ENCODE results near the gene CCDC185.
"Not testable (repeated sequence)": the region's sequence is repeated elsewhere in the genome, so short reads cannot be mapped to it uniquely, and the experiment has no call there.

The CCDC185 gene

DNA sequence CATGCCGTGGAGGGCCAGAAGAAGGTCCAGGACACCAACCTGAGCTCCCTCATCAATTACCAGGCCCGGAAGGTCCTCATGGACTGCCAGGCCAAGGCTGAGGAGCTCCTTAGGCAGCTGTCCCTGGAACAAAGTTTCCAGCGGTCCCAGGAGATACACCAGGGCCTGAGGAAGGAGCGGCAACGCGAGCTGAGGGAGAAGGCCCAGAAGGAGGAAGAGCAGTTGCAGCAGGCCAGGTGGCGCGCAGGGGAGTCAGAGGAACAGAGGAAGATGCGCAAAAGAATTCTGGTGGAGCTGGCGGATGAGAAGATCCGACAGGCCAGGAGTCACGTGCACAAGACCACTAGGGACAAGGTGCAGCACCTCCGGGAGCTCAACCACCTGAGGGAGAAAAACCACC, 1.5 kb downstream of the CCDC185 start:
- DNase-seq (ENCODE audit: low spot score) = no peak

DNA sequence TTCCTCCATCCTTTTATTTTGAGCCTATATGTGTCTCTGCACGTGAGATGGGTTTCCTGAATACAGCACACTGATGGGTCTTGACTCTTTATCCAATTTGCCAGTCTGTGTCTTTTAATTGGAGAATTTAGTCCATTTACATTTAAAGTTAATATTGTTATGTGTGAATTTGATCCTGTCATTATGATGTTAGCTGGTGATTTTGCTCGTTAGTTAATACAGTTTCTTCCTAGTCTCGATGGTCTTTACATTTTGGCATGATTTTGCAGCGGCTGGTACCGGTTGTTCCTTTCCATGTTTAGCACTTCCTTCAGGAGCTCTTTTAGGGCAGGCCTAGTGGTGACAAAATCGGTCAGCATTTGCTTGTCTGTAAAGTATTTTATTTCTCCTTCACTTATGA, 6.2 kb downstream of the CCDC185 start:
- not testable (repeated sequence) for DNase-seq (ENCODE audit: low spot score)

DNA sequence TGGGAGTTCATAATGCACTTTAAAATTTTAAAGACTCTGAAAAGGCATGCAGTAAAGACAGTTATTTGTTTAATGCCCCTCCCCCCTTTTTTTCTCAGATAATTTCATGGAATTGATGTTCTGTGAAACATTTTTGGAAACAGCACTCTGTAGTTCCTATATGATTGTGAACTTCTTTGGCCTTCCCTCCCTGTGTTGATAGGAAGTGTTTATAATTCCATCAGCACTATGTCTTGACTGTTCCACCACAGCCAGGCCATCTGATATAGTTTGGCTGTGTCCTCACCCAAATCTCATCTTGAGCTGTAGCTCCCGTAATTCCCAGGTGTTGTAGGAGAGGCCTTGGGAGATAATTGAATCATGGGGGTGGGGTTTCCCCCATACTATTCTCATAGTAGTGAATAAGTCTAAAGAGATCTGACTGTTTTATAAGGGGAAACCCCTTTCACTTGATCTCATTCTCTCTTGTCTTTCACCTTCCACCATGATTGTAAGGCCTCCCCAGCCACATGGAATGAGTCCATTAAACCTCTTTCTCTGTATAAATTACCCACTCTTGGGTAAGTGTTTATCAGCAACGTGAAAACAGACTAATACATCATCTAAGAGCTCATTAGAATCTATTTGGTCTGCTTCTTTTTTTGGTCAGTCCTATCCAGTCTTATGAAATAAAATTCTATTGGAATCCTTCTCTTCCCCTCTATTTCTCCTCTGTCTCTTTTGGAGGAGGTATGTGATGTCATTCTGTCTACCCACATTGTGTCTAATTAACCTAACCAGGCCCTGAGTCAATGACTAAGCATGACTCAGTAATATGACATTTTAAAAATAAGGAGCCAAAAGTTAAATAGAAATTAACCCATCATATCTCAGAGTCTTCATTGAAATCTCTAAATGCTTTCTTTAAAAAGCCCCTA, 8.9 kb downstream of the CCDC185 start:
- DNase-seq (ENCODE audit: low spot score) = peak; percentile 46

DNA sequence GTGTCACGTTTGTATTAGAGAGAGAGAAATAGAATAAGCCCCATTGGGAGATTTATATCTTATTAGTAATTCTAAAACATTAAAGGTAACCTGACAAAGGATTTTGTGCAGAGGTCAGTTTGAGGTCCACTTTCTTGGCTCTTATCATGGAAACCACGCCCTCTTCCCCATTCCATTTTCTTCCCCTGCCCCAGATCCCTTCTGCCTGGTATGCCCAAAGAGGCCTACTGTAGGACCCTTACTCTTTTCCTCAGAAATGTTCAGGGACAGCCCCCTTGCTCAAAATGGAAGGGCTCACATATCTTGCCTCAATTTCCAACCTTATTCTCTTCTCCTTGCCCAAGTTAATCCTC, 9.6 kb downstream of the CCDC185 start:
- no peak for DNase-seq (ENCODE audit: low spot score)

DNA sequence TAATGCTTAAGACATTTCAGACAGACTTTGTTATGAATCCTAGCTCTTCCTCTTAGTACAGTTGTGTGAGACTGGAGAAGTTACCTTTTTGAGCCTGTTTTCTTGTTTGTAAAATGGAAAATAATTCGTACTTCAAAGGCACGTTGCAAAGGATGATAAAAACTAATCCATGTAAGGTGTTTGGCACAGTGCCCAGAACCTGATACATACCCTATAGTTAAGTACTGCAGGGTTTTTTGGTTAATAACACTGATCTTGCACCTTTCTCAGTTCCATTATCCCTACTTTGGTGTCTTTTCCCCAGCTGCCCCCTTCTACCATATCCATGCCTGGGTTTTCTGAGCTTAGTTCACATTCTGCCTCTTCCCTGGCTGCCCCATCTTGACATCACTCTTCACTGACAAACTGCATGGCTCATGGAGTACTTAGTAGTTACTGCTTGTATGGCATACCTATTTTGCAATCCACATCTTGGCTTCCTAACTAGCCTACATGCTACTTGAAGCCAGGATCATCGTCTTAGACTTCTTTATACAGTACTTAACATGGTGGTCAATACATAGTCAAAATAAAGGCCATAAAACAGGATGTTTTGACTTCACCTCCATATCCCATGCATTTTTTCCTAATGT, 10.1 kb downstream of the CCDC185 start:
- DNase-seq (ENCODE audit: low spot score) = no peak

DNA sequence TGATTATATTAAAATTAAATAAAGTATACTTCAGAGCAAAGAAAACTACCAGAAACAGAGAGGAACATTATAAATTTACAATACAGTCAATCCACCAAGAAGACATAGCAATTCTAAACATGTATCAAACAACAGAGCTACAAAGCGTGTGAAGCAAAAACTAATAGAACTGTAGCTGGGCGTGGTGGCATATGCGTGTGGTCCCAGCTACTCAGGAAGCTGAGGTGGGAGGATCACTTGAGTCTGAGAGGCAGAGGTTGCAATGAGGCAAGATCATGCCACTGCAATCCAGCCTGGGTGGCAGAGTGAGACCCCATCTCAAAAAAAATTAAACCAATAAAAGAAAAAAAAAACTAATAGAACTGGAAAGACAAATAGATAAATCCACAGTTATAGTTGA, 12.3 kb downstream of the CCDC185 start:
- no peak for DNase-seq (ENCODE audit: low spot score)

DNA sequence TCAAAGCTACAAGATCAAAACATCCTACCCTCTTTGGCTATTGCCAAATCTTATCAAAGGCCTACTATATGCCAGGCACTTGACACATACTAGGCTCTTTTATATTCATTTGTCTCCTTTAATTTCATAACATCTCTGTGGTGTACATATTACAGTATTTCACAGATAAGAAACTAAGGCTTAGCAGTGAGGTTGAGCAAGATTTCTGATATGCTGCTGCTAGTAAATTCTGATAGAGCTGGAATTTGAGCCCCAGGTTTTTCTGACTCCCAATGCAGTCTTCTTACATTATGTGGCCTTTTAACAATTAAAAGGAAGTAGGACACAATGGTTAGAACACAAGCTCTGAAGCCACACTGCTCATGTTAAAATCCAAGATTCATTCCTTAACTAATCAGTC, 16.8 kb downstream of the CCDC185 start:
- no peak for DNase-seq (ENCODE audit: low spot score)

DNA sequence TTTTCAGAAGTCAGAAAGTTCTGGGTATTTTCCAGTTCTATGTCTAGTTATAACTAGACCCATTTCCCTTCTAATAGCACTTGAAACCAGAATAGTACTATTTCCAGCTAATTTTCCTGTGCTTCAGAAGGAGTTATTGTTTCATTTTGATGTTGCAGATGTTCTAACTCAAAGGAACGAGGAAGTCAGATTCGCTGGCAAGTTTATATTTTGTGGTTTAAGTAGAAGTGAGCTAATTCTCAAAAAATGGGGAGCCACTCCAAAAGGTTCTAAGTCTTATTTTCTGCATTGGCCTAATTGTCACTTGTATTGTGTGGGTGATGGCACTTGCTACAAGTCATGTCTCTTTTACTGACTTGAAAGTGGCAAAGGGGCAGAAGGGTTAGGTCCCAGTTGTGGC, 18.1 kb downstream of the CCDC185 start:
- no peak for DNase-seq (ENCODE audit: low spot score)

DNA sequence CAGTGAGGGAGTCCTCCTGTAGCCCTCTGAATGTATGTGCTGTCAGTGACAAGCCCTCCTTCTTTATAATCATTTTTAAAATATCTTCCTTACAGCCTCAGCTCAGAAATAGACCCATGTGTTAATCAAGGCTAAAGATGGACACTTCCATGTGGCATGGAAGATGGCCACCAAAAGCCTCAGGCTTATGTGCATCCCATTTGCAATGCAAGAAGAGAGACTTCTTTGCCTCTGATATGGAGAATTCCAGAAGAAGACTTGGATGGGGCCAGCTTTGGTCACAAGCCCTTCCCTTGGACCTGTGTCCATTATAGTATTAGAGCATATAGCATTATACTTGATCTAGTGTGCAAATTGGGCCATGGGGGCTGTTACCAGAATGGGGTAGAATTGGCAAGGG, 18.5 kb downstream of the CCDC185 start:
- DNase-seq (ENCODE audit: low spot score) = no peak

DNA sequence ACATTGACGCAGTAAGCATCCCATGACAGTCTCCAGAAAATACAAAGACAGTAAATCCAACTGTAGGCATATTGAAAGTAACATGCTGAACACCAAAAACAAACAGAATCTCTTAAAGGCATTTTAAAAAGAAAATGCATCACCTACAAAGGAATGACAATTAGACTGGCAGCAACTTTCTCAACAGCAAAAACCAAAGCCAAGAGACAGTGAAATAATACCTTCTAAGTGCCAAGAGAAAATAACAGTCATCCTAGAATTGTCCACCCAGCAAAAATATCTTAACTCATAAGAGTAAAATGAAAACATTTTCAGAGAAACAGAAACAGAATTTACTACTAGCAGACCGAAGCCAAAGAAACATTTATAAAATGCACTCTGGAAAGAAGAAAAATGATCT, 20.0 kb downstream of the CCDC185 start:
- DNase-seq (ENCODE audit: low spot score) = no peak

DNA sequence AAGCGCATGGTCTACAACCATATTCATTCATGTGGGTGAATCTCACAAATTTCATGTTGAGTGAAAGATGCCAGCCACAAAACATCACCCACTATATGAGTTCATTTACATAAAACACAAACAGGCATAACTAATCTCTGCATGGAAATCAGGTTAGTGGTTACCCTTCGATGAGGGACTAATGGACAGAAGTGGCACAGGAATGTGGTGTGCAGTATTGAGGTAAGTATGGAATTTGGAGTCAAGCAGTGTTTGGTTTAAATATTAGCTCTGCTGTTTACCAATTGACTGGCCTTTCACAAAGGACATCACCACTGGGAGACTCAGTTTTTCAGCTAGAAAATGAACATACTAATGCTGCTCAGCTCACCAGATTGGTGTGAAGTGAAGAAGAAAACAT, 24.2 kb downstream of the CCDC185 start:
- DNase-seq (ENCODE audit: low spot score) = no peak

DNA sequence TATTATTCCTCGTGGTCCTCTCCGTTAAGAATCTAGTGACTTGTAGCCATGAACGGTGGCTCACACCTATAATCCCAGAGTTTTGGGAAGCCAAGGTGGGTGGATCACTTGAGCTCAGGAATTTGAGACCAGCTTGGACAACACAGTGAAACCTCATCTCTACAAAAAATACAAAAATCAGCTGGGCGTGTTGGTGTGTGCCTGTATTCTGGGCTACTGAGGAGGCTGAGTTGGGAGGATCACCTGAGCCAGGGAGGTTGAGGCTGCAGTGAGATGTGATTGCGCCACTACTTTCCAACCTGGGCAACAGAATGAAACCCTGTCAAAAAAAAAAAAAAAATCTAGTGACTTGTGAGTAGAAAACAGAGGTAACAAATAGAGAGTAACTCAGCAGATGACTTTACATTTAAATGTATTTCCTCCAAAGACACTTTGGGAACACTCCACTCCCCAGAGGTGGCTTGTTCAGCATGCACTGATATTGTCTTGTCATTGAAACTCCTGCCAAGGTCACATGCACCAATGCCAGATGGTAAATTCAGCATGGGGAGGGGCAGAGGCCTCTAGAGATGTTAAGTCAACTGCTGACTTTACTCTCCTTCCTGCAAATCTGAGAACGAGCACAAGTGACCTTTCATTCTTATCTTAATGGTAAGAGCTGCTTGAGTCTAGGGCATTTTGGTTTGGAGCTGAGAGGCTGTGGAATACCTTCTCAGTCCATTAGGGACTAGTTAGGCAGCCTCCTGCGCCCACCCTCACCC, 24.9 kb downstream of the CCDC185 start:
- DNase-seq (ENCODE audit: low spot score) = no peak

DNA sequence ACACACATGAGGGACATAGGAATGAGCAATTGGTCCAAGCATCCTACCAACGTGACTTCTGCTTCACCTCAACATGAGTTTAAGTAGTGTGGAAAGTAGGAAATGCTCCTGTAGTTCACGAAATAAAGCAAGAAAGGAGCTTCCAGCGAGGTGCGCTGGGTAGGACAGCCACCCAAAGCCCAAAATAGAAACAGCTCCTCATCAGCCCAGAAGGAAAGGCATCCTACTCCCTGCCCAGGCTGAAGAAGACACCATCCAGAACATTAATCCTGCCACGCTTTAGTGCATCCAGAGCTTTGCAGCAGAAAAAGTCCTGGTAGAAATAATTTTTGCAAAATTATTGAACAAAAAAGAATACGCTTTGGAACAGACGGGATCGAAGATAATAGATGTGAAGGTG, 25.9 kb downstream of the CCDC185 start:
- DNase-seq (ENCODE audit: low spot score) = no peak

DNA sequence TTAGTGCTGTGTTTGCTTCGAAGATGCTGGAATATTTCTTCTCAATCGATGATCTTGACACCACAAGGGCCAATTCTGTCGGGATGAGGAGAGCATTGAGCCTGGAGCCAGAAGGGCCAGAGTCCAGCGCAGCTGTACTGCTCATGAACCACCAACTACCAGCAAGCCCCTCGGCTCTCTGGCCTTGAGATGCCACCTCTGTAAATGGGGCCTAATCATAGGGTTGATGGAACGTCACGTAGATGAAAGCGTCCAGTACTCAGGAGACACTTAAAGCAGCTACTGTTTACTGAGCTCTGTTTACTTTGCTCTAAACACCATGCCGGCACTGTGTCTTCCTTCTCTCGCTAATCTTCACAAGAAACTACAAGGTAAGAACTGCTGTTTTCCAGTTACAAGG, 26.3 kb downstream of the CCDC185 start:
- DNase-seq (ENCODE audit: low spot score) = no peak

DNA sequence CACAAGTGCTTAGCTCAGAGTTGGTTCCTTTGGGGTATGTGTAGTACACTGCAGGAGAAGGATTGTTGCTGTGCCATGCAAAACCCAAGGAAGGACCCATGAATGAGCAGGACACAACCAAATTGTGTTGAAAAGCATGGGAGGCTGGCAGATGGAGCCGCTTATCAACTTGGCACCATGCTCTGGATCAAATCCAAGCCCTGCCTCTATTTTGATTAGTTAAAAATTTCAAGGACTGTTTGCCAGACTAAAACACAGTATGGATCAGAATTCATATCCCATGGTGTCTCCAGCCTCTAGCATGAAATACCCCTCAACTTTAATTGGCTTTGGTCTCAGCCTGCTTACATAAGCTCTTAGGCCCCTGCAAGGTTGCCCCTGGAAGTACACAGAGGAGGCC, 27.8 kb downstream of the CCDC185 start:
- DNase-seq (ENCODE audit: low spot score) = no peak

DNA sequence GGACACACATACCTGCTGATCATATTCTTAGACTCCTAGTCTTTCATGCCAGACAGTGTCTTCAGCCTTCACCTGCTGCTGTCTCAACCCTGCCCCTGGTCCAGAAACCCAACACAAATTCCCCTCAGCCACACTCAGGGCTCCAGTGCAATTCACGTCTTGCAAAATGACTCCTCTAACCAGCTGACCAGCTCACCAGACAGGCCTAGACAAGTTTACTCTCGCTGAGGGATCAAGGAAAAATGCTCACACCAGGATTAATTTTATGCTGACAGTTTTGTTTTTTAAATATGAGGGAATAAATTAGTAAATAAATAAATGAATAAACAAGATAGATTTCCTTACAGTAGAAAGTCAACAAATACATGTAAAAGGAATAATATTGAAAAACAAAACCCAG, 28.5 kb downstream of the CCDC185 start:
- no peak for DNase-seq (ENCODE audit: low spot score)

DNA sequence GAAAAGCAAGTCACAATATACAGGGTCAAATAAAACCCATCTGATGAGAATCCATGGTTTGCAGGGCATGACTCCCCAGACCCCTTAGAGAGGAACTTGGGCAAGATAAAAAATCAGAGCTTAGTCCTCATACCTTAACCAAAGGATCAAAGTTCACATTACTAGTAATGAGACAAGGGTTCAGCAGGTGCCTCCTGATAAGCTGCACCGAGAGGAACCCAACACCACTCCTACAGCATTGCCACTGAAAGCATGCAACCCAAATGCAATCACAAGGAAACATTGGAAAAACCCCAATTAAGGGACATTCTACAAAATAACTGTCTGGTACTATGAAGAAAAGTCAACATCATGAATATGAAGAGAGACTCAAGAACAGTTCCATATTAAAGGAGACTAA, 29.7 kb downstream of the CCDC185 start:
- no peak for DNase-seq (ENCODE audit: low spot score)

DNA sequence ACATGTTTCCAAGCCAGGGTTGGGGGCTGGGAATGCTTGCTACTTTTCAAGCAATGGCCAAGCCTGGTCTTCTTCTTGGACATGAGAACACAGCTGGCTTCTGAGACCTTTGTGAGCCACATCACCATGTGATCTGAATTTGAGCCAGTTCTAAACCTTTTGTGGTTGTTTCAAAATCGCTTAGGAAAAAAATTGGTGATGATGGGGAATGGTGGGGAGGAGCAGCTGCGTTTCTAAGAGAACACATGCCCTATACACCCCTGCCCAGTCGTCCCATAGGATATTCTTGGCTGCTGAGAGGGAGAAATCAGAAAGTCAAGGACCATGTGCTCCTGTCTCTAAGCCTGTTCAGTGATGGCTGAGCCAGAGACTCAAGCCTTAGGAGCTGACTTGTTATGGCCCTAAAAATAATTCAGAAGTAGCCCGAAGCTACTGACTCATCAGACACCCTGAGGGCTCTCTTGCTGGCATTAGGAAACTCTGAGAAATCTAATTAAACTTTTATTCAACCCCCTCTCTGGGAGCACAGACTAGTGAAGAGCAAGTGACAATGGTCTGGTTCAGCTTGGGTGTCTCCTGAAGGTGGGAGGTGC, 30.5 kb downstream of the CCDC185 start:
- no peak for DNase-seq (ENCODE audit: low spot score)

DNA sequence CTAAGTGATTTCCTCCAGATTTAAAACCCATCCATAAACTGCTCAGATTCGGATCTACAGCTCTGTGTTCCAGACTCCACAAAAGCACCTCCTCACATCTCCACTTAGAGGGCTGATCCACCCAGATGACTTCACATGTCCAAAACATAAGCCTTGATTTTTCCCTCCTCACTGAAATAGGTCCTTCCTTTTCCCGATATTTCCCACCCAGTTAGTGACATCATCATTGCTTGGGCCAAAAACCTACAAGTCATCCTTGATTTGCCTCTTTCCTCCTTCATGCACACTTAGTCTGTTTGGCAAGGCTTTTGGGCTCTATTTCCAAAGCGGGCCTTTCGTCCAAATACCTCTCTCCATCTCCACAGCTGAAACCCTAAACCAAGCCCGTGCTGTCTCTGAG, 32.3 kb downstream of the CCDC185 start:
- no peak for DNase-seq (ENCODE audit: low spot score)

DNA sequence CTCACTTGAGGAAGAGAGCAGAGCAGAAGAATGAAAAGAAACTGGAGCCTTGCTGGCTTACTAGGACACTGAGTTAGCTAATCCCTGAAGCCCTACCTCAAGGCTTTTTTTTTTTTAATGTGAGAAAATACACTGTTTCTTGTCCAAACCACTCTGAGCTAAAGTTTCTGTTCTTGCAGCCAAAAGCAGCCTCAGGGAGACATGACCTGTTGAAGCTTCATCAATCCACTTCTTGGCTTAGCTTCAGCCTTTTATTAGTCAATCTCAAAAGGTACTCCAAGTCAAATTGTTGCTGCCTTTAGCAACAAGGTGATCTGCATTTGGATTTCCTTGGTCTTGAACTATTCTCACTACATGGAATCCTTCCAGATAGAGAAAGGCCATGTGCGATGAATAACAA, 33.7 kb downstream of the CCDC185 start:
- no peak for DNase-seq (ENCODE audit: low spot score)

DNA sequence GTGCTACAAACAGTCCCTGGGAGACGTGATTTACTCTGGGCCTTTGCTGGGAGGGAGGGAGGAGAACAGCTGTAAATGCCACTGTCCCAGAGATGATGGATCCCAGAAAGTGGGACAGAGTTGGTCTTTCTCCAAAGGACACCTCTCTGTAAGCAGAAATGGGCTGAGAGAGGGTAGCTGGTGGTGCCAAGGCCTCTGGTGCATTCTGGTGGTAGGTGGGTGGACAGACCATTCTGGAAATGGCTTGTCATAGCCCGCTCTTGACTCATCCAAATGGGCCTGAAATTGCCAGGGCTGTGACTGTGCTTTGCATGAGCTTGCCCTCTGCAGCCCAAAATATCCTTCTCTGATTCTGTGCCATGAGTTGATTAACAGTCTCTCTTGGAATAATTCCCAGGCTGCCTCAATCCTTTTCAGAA, 36.1 kb downstream of the CCDC185 start:
- DNase-seq (ENCODE audit: low spot score) = no peak

DNA sequence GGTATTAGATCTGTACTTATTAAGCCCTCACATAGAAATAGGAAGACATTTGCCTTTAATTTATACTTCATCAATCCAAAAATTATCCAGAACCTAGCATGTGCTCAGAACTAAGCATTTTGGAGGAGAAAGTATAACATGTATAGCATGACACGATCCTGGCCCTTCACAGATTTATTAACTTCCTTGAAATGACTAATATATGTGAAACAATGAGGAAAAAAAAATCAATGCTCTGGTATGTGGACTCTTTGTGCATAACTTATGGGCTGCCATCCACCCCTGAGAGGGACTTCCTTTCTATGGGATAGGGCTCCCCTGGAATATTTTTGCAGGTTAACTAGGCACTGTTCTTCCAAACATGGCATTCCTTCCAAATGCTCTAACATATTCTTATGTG, 36.6 kb downstream of the CCDC185 start:
- DNase-seq (ENCODE audit: low spot score) = no peak

DNA sequence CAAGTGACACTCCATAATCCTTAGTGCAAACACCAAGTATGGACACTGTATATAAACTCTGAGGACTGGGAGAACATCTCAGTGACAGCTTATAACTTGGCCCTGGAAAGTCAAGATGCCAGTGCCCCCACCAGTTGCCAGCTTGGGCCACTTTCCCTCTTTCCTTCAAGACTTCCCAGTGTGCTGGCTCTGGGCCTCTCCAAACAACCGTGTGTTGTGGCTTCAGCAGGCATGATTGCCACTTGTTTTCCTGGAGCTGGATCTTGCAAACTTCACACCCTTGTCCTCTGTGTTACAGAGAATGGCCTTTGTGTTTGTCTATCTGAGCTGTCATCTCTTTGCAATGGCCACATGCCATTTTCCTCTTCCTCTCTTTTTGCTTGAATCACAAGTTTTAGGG, 37.0 kb downstream of the CCDC185 start:
- no peak for DNase-seq (ENCODE audit: low spot score)

Measured in putamen (tissue), 1 donor.